ENCODE data around the gene GDF9. TPM values are rescaled to one million over a fixed set of nuclear protein-coding genes. Genes with fewer than 3 reads are reported as not detected.
A peak's percentile ranks its signal among the peaks of the same experiment; 100 is the strongest.

GDF9 gene
- total and polyA plus RNA-seq, 2 experiments from 2014 or later: 0.45 to 1.8 TPM

GRCh38 chr5:132816554-132816953 is 49.7 kb downstream of the GDF9 start:
- no peak for TF ChIP-seq CTCF (IDR thresholded peaks at IDR 0.05; ENCODE audit: low read depth, low read length)

GRCh38 chr5:132816083-132816482 is 50.2 kb downstream of the GDF9 start:
- TF ChIP-seq CTCF (IDR thresholded peaks at IDR 0.05; ENCODE audit: low read depth, low read length): no peak
- no peaks in the 10 kb centered on the region for H3K36me3 ChIP-seq
- H3K27me3 ChIP-seq: peaks cover 67% of the 10 kb centered on the region
- H3K4me1 ChIP-seq (ENCODE audit: low read depth): peaks cover 3% of the 10 kb centered on the region
- no peak overlapping the region for H3K27ac ChIP-seq
- no peak overlapping the region for H3K4me3 ChIP-seq
- no peak for DNase-seq (ENCODE audit: low read depth in 1 of 2, low spot score in 1 of 2)
- H3K9me3 ChIP-seq (ENCODE audit: low read depth): no peaks in the 10 kb centered on the region

More at GRCh38 chr5:132816554-132816953, 49.7 kb downstream of the GDF9 start:
- Histone ChIP-seq H3K4me1 (ENCODE audit: low read depth) (peaks cover 3% of the 10 kb centered on the region), H3K9me3 (ENCODE audit: low read depth) (no peaks in the 10 kb centered on the region), H3K27ac (no peak overlapping the region), H3K27me3 (peaks cover 62% of the 10 kb centered on the region), H3K4me3 (no peak overlapping the region), H3K36me3 (no peaks in the 10 kb centered on the region)
- DNase-seq (ENCODE audit: low read depth in 1 of 2, low spot score in 1 of 2): no peak

DNA sequence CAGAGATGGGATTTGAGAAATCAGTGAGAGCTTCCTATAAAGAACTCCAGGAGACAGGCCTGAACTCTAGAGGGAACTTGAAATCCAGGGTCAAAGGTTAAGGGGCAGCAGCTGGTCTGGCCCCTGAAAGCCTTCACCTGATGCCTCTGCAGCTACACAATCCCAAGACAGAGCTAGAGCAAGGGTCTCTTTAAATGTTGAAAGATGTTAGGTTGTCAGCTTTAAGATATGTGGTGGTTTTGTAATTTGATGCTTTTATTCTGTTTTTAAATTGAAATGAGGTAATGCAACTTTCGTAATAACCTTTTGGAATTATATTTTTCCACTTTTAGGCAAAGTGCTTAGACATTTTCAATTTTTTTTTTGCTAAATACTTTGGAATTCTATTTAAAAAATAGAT is 50.8 kb downstream of the GDF9 start:
- TF ChIP-seq CTCF (IDR thresholded peaks at IDR 0.05; ENCODE audit: low read depth, low read length): no peak
- no peaks in the 10 kb centered on the region for H3K36me3 ChIP-seq
- H3K4me3 ChIP-seq: no peak overlapping the region
- H3K27ac ChIP-seq: no peak overlapping the region
- H3K4me1 ChIP-seq (ENCODE audit: low read depth): peaks cover 3% of the 10 kb centered on the region
- no peaks in the 10 kb centered on the region for H3K9me3 ChIP-seq (ENCODE audit: low read depth)
- DNase-seq (ENCODE audit: low read depth in 1 of 2, low spot score in 1 of 2): no peak
- peaks cover 73% of the 10 kb centered on the region for H3K27me3 ChIP-seq

GRCh38 chr5:132814503-132815294 is 51.6 kb downstream of the GDF9 start:
- Histone ChIP-seq H3K36me3 (no peaks in the 10 kb centered on the region), H3K4me1 (ENCODE audit: low read depth) (peaks cover 3% of the 10 kb centered on the region), H3K9me3 (ENCODE audit: low read depth) (no peaks in the 10 kb centered on the region), H3K27ac (no peak overlapping the region), H3K27me3 (peaks cover 81% of the 10 kb centered on the region), H3K4me3 (no peak overlapping the region)
- DNase-seq (ENCODE audit: low read depth in 1 of 2, low spot score in 1 of 2): no peak
- no peak for TF ChIP-seq CTCF (IDR thresholded peaks at IDR 0.05; ENCODE audit: low read depth, low read length)

GRCh38 chr5:132813599-132814502 is 52.4 kb downstream of the GDF9 start:
- H3K27ac ChIP-seq: no peak overlapping the region
- peaks cover 89% of the 10 kb centered on the region for H3K27me3 ChIP-seq
- no peak for TF ChIP-seq CTCF (IDR thresholded peaks at IDR 0.05; ENCODE audit: low read depth, low read length)
- DNase-seq (ENCODE audit: low read depth in 1 of 2, low spot score in 1 of 2): peak in 1 of 2 donors; percentile 58
- peaks cover 3% of the 10 kb centered on the region for H3K4me1 ChIP-seq (ENCODE audit: low read depth)
- no peaks in the 10 kb centered on the region for H3K9me3 ChIP-seq (ENCODE audit: low read depth)
- H3K36me3 ChIP-seq: no peaks in the 10 kb centered on the region
- H3K4me3 ChIP-seq: peak overlapping the region; percentile 37

All from cardiac muscle cell (in vitro differentiated cells and primary cell).